Left hindlimb (tissue), 1 donor: ENCODE results near the gene FLCN.

ENCODE experiments used
- DNase-seq: peaks from one replicate; pipeline ENCODE4 v3.0.0-alpha.2; 2018

FLCN gene

DNA sequence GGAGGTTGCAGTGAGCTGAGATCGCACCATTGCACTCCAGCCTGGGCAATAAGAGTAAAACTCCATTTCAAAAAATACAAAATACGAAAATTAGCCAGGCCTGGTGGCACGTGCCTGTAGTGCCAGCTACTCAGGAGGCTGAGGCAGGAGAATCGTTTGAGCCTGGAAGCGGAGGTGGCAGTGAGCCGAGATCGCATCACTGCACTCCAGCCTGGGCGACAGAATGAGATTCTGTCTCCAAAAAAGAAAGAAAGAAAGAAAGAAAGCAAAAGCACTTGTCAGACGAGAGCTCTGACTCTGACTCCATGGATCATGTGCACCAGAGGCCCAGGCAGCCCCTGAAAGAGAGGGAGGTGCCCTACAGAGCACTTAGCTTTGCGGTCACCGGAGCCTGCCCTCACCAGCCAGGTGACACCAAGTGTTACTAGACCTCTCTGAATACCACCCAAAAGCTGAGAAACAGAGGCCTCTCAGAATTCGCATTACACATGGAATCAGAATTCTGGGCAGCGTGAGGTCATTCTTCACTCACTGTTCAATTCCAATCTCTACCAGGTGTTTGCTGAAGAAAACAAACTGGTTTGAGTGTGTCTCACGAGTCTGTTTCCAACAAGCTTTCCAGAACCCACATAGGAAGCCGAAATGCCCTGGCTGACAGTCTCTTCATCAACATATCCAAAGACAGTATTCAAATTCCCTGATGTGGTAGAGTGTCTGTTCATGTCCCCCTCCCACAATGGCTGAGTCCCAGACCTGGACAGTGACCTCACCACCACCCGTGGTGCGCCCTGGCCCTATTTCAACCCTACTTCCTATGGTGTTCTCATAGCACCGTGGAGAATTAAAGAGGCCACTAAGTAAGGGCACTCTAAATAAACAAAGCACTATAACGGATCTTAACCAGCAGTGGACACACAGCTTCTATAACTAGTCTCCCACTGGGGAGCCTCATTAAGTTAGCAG is 1.5 kb downstream of the FLCN start:
- no peak for DNase-seq

DNA sequence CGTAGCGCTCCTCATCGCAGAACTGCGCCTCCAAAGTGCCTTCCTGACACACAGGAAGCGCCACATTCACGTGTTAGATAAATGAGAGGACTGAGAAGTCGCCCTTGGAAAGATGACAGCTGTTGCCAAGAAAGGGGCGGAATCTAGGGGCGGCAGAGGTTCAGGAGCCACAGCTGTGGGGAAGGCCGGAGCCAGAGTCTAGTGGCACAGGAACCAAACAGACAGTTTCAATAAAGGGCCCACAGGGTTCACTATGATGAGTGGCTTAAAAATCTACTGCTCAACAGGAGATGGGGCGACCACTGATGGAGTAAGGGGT is 4.7 kb downstream of the FLCN start:
- no peak for DNase-seq

GRCh38 chr17:17231621-17232302 is 5.2 kb downstream of the FLCN start:
- no peak for DNase-seq

- DNase-seq, result no peak
Observed at GRCh38 chr17:17229416-17230384, 7.3 kb downstream of the FLCN start.

- DNase-seq, result no peak
Observed at GRCh38 chr17:17228521-17229279, 8.3 kb downstream of the FLCN start.

DNA sequence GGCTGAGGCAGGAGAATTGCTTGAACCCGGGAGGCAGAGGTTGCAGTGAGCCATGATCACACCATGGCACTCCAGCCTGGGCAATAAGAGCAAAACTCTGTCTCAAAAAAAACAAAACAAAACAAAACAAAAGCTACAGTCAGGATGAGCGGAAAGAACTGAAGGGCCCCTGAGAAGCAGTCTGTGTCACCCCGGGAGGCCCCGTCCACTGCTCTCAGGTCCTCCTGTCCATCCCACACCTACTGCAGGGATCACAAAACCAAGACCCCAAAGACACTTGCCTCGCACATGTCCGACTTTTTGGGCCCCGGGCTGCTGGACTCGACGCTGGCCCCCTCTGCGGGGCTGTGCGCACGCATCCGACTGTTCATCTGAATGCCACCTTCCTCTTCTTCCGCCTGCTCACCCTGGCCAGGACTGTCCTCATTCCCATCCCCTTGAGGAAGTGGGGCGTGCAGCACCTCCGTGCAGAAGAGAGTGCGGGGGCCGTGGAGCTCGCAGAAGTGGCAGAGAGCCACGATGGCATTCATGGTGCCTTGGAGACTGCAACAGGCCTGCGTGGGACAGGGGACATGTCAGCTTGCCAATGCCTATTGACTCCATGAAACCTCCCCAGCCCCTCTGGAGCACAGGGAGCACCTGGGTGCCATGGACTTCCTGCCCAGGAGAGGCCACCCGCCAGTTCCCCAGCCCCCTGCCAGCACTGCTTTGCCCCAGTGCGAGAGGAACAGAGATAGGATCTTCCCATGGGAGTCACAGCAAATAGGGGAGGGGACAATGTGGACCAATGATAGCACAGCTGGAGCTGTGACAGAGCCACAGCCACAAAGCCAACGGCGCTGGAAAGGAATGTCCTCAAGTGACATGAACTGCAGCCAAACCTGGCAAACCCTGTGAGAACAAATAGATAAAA is 9.1 kb downstream of the FLCN start:
- no peak for DNase-seq

- DNase-seq, result no peak
Observed at GRCh38 chr17:17226451-17227265, 10.3 kb downstream of the FLCN start.

GRCh38 chr17:17225901-17226300 is 11.1 kb downstream of the FLCN start:
- DNase-seq, result no peak

DNA sequence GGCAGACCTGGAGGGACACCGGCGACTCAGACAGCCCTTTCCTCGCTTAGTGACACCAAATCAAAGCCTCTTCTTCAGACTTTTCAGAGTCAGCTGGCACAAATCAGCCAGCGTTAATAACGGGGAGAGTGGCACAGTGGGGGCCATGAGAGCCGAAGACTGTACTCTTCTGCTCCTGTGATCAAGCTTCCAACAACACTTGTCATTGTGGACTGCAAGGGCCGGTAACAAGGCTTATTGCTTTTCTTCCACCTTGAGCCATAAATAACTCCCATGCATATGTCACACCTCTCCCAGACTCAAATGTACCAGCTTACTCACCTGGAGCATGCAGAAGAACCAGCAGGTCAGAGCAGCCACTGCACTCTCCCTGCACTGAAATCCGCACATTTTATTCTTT is 12.8 kb downstream of the FLCN start:
- DNase-seq, result no peak

GRCh38 chr17:17223736-17224135 is 13.2 kb downstream of the FLCN start:
- DNase-seq, result no peak

DNA sequence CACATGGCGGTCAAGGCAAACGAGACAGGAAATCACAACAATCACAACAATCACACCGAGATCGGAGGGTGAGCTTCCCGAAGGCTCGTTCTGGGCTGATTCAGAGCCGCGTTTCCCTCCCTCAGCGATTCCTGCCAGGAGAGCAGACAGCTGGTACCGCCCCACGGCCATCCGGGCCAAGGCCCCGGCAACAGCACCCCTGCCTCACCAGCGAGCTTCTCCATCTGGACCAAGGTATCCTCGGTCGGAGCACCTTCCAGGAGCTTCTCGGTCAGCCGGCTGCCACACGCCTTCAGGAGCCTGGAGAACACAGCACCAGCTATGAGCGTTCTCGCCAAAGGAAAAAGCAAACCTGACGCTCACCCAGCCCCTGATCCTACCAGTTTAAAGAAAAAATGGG is 15.6 kb downstream of the FLCN start:
- no peak for DNase-seq

DNA sequence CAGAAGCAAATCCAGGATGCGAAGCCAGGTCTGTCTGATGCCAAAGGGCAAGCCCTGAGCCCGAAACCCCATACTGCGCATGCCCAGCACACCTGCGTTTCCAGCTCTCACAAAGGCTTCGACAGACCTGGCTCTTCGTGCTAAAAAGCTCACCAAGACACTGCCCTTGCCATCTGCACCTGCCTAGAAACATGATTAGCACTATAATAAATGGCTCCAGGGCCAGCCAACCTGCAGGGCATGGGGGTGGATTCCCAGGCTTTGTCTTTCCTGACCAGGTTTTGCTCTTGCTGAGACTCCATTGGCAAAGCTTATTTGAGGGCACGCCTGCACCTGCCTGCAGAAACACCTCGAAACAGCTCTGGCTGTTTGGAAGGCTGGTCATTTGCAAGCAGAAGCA is 16.4 kb downstream of the FLCN start:
- DNase-seq, result no peak

DNA sequence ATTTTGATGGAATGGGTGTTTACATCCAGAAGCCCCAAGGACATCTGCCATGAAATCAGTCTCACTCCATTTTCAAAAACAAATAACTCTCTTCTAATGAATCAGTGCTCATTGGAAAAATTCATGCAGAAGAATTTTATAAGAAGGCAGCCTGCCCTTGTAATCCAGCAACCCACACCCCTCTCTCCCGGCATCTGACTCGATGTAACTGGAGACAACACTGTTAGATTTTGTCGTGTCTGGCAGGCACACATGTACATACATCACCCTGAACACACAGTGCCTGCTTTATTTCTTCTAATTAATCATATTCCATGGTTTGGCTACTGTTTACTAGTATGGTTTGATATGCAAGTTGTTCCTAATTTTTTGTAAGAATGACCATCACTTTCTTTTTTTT is 19.0 kb downstream of the FLCN start:
- DNase-seq, result no peak

- no peak for DNase-seq
Observed at GRCh38 chr17:17216776-17217175, 20.2 kb downstream of the FLCN start.

GRCh38 chr17:17216236-17216635 is 20.7 kb downstream of the FLCN start:
- no peak for DNase-seq

- DNase-seq, result no peak
Observed at GRCh38 chr17:17215575-17215974, 21.4 kb downstream of the FLCN start.

DNA sequence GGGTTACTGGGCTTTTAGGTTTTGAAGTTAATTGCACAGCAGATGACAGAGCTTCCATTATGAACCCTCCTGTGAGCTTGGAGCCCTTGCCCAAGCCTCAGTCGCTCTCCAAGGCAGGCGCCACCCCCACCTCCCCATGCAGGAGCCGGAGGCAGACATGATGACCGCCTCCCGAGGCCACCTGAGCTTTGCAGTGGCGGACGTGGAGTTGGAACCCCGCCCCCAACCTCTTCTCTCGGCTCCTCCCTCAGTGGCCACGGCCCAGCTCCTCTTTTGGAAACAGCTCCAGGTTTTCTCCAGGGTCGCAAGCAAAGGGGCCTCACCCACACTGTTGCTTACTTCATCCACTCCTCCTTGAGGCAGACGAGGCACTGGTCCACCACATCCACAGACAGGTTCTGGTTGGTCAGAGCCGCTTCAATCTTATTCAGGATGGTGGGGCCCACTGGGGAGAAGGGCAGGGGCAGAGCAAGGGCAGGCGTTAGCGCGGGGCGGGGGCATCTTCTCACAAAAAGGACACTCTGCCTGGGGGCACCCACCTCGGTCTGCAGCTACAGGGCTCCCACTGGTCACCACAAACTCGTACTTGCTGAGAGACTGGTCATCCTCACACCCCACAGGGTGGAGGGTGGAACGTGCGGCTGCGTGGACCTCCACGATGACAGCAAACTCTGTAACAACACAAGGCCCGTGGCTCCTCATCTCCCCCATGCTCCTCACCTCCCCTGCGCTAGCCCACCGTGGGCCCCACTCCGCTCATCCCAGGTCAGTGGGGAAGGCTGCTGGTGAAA is 22.1 kb downstream of the FLCN start:
- no peak for DNase-seq

DNA sequence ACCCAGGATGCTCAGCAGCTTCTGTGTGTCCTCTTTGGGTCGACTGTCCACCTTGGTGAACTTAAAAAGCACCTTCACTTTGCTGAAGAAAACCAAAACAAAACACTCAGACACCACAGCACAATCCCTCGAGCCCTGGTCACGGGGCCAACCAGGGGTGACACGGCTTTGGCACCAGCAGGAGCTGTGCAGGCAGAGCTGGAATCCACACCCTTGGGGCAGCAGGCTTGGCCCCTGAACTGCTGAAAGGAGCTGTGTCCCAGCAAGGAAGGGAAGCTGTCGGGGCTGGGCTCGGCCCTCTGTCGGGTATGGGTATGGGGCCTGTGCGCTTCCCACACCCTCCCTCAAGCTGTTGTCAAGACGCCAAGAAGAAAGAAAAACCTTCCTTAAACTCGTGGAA is 23.2 kb downstream of the FLCN start:
- DNase-seq, result no peak

DNA sequence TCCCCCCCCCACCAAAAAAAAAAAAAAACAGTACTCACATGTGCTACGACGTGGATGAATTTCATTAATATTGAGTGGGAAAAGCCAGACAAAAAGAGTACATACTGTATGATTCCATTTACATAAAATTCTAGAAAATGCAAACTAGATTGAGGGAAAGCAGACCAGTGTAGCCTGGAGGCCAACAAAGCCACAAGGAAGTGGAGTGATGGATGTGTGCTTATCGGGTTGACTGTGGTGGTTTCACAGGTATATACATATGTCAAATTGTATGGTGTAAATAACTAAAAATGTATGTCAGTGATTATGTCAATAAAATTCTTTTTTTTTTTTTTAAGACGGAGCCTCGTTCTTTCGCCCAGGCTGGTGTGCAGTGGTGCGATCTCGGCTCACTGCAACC is 29.0 kb downstream of the FLCN start:
- DNase-seq, result no peak

- DNase-seq, result no peak
Observed at GRCh38 chr17:17206913-17207335, 30.0 kb downstream of the FLCN start.
